ENCODE results near the gene GABRG3.

GABRG3 gene

DNA sequence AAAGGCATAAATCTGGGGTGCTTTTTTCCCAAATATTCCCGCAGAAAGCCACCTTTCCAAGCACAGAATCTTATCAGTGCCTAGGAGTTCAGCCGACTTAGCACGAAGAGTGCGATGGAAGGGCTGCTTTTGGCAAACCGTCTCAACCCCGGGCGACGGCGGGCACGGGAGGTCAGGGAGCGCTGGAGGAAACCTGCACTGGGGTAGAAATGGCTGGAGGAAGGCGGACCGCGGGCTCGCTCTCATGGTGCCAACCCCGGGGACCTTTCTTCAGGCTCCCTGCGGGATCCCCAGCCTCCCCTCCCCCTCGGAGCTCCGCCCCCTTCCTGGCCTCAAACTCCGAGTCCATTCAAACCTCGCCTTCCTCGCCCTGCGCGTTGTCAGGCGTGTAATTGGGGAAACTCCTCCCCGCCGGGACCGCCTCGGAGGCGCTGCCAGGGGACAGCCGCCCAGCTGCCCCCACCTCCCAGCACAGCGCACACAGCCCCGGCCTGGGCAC, at the start of gene GABRG3:
TSS of gene GABRG3 (plus strand) at position 470 of the 499 bp plus-strand sequence.
- DNase-seq (ENCODE audit: low spot score): no peak

DNA sequence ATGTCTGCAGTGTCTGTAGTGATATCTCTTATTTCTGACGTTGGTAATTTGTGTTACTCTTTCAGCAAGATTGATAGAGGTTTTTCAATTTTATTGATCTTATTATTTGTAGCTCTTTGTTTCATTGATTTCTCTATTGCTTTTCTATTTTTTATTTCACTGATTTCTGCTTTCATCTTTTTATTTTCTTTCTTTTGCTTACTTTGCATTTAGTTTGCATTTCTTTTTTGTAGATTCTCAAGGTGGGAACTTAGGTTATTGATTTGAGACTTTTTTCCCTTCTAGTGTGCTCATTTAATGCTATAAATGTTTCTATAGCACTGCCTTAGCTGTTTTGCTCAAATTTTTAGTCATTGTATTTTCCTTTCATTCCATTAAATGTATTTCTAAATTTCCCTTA, 49.5 kb upstream of the GABRG3 start:
- DNase-seq (ENCODE audit: low spot score): no peak

DNA sequence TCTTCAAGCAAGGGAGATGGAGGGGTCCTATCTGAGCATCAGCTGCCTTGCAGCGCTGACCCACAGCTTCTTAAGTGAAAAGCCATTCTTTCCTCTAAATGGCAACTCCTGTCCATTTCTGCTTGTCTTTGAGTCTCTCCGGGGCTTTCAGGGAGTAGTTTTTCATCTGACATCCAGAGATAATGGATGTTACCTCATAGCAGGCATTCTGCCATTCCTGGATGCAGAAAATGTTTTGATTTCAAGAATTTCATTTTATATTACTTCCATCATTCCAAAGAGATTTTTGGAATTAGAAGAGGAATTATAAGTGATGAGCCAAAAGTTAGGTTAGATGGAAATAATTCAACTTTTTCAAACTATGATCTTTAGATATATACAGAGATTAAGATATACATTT, 44.9 kb upstream of the GABRG3 start:
- DNase-seq (ENCODE audit: low spot score): no peak

DNA sequence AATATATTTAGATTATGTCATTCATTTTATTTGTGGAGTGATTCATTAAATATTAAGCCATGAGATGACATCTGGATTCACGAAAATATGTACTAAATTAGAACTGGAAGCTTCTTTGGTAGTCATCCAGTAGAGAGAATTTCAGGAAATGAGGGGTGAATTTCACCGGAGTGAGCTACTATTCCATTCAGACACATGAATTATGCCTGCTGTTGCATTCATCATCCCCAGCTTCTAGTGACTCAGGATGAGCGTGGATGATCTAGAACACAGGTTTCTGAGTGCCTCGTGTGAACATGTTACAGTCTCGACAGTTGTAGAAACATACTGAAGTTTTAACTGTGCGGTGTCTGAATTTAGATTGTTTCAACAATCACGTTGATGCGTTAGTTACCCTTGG, 42.9 kb upstream of the GABRG3 start:
- DNase-seq (ENCODE audit: low spot score): no peak

DNA sequence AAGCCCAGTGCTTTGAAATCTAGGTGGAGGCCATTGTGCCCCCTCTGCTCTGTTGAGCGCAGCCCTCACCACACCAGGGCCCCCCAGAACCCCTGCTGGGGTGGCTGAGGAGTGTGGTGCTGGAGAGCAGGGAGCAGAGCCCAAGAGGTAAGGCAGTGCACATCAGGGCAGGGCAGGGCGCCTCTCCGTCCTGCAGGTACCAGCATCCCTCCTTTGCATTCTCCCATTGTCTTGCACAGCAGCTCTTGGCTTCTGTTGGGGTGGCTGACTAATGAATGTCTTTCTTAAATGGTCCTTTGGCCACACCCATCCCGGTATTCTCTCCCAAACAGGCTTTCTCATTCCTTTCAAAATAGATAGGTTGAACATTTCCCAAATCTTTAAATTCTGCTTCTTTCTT, 41.4 kb upstream of the GABRG3 start:
- DNase-seq (ENCODE audit: low spot score): no peak

DNA sequence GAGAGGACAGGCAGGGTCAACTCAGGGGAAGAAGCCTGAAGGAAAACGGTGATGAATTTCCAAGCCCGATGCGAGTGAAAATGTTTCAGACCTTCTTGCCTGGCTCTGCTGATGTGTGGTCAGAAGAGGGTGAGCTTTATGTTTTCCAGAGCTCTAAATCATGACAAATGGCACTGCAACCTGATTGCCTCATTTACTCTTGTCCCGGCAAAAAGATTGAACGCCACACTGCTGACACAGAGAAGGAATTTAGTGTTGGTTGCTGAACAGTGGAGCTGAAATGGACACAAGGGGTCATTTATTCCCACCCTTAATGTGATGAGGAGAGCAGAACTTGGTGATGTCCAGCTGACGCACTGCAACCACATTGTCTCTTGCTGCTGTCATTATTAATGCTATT, 36.1 kb upstream of the GABRG3 start:
- DNase-seq (ENCODE audit: low spot score): no peak

DNA sequence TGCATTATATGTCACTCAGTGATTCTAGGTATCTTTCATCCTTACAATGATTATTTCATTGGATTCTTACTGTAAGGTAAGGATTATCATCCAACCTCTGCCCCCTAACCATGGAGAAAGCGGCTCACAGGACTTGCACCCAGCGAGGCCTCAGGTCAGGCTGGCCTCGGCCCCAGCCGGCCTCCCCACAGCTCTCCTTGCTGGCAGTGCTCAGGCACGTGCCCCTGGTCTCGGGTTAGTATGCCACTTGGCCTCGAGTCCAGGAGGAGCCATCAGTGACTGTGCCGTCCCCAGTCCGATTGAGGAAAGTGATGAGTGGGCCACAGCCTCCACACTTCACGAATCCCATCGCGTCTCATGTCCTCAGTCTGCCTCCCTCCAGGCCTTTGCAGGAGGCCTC, 35.7 kb upstream of the GABRG3 start:
- no peak for DNase-seq (ENCODE audit: low spot score)

DNA sequence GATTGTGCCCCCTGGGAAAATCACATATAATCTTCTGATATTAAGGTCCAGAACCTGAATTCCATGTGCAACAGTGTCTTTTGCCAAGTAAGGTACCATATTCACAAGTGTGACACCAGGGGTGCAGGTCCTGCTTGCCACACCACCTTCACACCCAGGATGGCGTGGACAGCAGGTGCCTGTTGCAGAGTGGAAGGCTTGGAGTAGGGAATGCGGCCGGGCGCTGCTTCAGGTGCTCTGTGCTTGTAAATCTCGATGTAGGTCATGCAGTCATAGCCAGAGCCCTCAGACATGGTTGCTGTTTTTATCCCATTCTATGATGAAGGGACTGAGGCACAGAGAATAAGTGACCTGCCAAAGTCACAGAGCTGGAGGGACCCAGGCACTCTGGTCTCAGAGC, 34.5 kb upstream of the GABRG3 start:
- no peak for DNase-seq (ENCODE audit: low spot score)

DNA sequence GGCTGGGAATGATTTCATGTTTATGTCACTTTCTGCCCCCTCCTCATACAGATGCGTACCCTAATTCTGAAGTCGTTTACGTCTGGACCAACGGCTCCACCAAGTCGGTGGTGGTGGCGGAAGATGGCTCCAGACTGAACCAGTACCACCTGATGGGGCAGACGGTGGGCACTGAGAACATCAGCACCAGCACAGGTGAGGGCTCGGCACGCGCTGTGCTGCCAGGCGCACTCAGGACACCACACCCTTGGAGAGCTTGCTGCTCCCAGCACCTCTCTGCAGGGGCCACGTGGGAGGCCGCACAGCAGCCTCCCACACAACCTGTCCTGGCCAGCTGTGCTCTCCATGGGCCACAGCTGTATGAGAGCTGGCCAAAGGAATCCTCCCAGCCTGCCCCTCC, 33.8 kb upstream of the GABRG3 start:
- DNase-seq (ENCODE audit: low spot score): no peak

DNA sequence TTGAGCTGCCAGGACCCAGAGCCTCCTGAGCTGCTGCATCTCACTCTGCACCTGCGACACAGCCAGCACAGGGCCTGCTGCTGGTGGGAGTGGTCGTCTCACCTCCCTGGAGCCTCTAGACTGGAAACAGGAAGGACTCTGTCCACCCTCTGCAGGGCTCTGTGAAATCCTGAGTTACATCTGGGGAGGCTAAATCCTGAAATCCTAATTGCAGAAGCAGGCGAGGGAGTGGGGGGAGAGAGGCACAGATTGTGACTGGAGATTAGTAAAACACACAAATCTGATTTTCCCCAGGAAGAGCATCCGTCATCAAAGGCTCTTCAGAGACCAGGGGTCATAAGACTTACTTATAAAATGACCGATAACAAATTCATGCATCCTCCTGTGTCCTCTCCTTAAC, 31.6 kb upstream of the GABRG3 start:
- no peak for DNase-seq (ENCODE audit: low spot score)

DNA sequence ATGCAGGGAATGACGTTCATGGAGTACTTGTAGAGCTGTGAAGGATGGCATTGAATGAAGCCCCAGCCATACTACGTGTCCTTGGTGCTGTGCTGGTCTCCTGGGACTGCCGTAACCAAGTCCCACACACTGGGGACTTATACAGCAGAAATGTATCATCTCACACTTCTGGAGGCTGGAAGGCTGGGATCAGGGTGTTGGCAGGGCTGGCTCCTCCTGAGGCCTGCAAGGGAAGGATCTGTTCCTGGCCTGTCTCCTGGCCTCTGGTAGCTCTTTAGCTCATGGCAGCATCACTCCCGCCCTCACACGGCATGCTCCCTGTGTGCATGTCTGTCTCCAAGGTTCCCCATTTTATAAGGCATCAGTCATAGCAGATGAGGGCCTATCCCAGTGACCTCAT, 29.5 kb upstream of the GABRG3 start:
- DNase-seq (ENCODE audit: low spot score): no peak

DNA sequence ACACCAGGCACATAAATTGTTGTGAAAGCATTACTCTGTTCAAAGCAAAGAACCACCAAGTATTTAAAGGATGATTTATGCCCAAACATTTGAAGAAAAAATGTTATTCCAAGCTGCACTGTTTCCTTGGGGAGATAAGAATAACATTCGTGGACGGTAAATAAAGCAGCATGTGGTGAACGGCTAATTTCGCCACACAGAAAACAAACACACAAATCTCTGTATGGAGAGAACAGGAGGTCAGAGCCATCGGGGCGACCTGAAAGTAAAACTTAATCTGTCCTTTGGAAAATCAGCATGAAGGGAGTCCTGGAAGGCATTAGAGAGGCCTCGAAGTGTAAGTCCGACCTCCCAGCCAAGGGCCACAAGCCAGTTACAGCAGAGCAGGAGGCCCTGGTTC, 27.1 kb upstream of the GABRG3 start:
- no peak for DNase-seq (ENCODE audit: low spot score)

DNA sequence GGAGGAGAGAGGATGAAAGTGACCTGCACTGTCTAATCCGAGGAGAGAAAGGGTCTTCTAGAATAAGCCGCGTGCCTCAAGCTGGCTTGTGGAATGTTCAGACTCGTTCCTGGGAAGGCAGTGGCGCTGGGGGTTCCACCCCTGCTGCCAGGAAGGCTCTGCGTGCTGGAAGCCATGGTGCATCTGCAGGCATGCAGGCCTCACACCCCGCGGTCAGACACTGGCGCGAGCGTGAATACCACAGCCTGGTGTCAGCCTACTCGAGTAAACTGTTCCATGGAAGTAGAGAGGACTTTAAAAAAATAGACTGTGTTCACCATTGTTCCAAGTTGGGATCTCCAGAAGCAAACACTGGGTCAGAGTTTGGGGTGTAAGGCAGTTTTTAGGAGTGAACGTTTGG, 25.9 kb upstream of the GABRG3 start:
- DNase-seq (ENCODE audit: low spot score): no peak

DNA sequence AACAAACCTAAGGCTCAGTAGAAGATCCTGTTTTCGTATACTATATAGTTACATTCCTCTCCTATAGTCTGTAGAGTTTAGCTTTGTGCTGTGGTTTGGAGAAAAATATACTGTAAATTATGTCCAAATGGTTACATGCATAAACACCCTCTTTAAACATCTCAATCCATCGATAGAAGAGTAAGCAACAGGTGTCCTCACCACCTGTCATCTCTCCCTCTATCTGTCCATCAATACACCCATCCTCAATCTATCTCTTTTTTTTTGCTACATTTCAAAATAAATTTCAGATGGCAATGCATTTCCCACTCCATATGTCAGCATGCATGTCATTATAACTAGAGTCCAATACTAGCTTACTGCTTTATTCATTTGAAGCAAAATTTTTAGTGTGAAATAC, 21.0 kb upstream of the GABRG3 start:
- DNase-seq (ENCODE audit: low spot score): no peak

DNA sequence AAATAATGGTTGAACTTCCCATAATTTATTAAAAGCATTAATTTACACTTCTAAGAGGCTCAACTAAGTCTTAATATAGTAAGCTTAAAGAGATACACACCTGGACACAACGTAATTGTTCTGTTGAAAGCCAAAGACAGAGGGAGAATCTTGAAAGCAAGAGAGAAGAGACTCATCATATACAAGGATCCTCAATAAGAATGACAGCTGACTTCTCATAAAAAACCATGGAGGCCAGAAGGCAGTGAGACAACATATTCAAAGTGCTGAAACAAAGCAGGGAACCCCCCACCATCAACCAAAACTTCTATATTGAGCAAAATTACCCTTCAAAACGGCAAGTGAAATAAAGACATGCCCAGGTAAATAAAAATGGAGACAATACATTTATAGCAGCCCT, 16.6 kb upstream of the GABRG3 start:
- DNase-seq (ENCODE audit: low spot score): no peak

DNA sequence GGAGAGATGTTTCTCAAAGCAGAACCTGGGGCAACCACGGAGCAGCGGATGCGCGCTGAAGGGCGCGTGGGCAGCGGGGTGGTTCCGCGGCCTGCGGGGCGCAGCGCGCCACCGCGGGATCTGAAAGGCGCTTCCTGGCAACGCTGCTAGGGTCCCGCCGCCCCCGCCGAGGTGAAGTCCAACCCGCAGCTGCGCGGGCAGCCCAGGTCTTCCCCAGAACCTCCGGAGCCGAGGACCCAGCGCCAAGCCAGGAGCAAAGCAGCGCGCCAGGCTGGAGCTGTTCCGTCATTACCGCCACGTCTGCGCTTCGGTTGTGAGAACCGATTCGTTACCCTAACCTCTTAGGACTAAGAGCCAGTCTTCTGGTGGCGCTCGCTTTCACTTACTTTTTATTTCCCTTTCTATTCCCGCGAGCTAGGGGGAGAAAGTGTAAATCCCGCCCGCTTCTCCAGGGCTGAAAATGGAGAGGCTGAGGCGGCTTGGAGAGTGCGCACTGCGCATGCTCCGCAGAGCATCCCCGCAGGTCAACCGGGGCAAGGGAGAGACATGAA, 3.2 kb upstream of the GABRG3 start:
- DNase-seq (ENCODE audit: low spot score): no peak

DNA sequence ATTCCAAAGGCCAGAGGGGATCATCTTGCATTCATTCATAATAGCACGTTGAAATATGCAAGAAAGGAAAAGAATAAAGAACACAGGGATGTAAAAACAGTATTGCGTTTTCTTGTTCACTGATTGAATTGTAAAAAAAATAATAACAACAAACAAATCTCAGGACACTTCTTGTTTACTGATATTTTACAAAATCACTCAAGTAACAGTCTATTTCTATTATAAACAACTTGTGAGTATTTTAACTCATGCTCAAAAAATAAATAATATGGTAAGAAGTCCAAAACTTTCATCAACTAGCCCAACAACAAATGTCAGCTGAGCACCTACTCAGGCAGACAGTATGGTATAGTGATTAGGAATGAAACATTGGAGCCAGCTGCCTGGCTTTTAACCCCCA, 2.2 kb upstream of the GABRG3 start:
- DNase-seq (ENCODE audit: low spot score): no peak

DNA sequence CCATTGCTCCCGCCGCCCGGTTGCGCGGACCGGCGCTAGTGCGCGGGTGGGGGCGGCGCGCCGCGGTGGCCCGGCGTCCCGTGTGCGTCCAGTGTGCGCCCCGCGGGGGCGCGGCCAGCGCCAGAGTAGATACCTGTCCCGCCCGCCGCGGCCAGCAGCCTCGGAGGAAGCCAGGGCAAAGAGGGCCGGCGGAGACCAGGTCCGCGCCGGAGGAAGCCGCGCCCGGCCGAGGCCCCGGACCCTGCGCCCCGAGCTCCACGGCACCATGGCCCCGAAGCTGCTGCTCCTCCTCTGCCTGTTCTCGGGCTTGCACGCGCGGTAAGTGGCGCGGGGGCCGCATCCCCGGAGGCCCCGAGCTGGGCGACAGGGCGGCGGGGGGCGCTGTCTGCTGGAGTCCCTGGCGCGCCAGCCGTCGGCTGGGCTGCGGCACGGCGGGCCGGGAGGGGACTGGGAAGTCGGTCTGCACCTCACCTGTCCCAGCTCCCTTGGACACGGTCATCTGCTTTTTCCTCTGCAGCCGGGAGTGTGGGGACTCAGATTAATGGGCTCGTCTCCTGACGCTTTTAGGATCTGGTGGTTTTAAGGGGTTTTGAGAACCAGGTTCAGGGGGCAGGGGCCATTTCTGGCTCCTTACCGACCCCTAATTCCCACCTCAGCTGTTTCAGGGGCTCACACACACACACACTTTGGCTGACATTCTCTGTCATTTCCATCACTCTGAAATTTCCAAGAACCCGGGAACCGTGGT, 464 bp downstream of the GABRG3 start:
- no peak for DNase-seq (ENCODE audit: low spot score)

DNA sequence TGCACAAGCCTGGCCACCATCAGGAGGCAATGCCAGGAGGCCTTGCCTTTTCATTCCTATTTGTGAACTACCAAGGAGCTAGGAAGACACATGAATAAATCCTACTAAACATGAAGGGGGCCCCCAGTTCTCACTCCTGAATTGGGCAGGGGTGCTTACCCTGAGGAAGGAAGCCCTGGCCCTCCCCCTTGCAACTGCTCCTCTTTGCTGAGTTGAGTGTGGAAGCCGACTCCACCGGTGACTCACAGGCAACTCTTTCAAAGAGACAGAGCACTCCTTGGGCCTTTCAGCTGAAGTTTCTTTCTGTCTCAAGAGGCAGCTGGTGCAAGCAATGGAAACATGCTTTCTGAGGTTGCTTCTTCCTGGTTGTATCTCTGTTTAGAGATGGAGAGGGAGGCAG, 1.7 kb downstream of the GABRG3 start:
- DNase-seq (ENCODE audit: low spot score): no peak

DNA sequence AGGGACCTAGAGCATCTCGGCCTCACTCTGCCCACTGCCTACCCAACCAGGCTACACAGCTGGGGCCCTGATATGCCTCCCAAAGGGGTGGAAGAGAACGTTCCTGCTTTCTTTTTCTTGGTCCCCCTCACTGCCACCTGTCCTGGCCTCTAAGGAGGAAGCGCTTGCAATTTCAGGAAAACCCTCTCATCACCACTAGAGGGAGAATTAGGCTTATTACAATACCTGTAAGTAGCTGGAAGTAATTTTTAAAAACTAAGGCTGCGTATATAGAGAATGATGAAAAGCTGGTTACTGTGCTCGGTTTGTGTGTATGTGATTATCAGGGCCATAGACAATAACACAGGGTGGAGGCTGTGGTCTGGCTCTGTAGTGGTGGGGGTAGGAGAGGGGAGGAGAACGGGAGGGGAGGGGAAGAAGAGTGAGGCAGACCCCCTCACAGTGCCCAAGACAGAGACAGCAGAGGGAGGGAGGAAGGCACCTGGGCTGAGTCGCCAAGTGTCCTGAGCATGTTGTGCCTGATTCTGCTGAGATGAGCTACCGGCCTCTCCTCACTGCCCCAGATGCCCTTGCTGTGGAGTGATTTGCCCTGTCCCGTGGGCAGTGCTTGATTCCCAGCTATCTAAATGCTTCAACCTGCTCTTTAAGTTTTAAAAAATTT, 3.3 kb downstream of the GABRG3 start:
- peak; percentile 15 for DNase-seq (ENCODE audit: low spot score)

DNA sequence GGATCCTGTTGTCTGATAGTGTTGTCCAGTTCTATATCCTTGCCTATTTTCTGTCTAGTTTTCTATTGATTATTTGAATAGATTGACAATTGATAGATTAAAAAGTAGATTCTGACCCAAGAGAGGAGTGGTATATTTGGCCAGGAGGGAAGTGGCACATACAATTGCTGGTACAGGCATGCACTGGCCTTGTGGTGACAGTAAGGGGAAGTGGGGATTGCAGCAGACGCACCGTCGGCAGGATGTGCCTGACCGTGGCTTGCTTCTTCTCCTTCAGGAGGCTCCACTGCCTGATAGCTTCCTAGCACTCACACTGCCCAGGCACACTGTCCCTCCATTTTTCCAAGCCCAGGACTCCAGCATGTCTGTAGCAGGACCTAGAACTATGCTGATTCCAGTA, 10.5 kb downstream of the GABRG3 start:
- no peak for DNase-seq (ENCODE audit: low spot score)

DNA sequence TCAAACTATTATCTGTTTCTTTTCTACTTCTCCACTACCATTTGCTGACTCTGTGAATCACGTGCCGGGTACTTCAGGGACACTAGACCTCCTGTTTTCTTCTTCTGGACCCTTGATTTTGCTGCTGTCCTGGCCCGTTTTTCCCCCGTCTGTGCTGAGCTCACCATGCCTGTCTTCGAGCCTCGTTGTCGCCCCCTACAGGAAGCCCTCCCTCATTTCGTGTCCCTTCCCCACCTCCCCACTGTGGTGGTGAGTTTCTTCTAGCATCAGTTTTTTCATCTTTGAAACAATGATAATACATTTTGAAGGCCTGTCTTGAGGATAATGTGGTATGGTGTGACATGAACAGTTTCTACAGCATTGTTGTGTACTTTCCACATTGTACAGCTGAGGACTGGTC, 12.8 kb downstream of the GABRG3 start:
- no peak for DNase-seq (ENCODE audit: low spot score)

DNA sequence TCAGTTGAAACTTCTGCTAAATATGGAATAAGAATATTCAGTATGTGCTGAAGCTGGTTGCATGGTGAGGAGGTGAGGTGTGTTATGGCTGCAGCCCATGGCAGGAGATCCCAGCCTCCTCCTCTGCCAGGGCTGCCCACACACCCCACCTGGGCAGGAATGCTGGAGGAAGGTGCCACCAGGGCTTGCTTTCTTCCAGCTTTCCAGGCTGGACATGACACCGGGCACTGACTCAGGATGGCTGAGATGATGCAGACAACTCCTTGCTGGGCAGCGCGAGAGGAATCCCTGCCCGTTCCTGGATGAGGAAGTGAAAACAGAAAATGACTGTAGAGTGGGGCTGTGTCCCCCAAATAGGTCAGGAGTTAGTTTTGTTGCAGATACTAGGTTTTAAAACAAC, 14.1 kb downstream of the GABRG3 start:
- DNase-seq (ENCODE audit: low spot score): no peak

DNA sequence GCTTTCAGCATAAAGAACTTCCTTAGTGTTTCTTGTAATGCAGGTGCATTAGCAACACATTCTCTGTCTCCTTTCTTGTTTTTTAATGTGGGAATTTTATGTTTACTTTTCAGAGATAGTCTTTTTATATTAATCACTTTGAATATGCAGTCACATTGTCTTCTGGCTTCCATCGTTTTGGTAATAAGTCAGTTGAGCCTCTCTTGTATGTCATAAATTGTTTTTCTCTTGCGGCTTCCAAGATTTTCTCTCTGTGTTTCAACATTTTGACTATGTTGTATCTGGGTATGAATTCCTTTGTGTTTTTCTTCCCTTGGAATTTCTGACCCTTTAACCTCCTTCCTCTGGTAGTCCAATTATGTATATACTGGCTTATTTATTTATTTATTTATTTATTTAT, 25.3 kb downstream of the GABRG3 start:
- DNase-seq (ENCODE audit: low spot score): no peak
